A549 (cell line): ENCODE results near the gene COX4I2.

ENCODE experiments used
- CHD4 ChIP-seq: fragments of 200-600 bp; sonication (generic); IDR thresholded peaks from 2 replicates; pipeline ENCODE4 v1.6.1; 2016; ENCODE audit warnings: antibody characterized with exemption, mild to moderate bottlenecking, borderline replicate concordance
- EP300 ChIP-seq, 2 experiments: fragments of >200 bp; sonication (Bioruptor Twin); formaldehyde crosslinking; IDR thresholded peaks; 2 replicates in 1 of 2; 3 replicates in 1 of 2; pipeline ENCODE4 v1.6.1; 2016 to 2017
- MAFK ChIP-seq: fragments of 450-650 bp; IDR thresholded peaks from 2 replicates; pipeline ENCODE4 v1.6.1; 2014; ENCODE audit not compliant: partially characterized antibody
- MAX ChIP-seq: IDR thresholded peaks from 2 replicates; pipeline ENCODE4 v1.6.1; 2012
- NPAS2 ChIP-seq: fragments of 250-450 bp; sonication (Bioruptor Pico); IDR thresholded peaks from 2 replicates; pipeline ENCODE4 v1.8.0; 2022; ENCODE audit warnings: mild to moderate bottlenecking, moderate library complexity, borderline replicate concordance
- RAD21 ChIP-seq, 2 experiments: fragments of >200 bp in 1 of 2; sonication (Bioruptor Twin) in 1 of 2; formaldehyde crosslinking in 1 of 2; IDR thresholded peaks in 1 of 2; conservative IDR thresholded peaks in 1 of 2; 2 replicates in 1 of 2; 3 replicates in 1 of 2; pipeline ENCODE4 v1.6.1; 2012 to 2018; ENCODE audit warnings: inconsistent platforms in 1 of 2
- SMC3 ChIP-seq: fragments of >200 bp; sonication (Bioruptor Twin); formaldehyde crosslinking; IDR thresholded peaks from 3 replicates; pipeline ENCODE4 v1.6.1; 2018; ENCODE audit warnings: inconsistent platforms
- SREBF2 ChIP-seq: fragments of 450-650 bp; IDR thresholded peaks from 2 replicates; pipeline ENCODE4 v1.6.1; 2014; ENCODE audit warnings: mild to moderate bottlenecking, moderate library complexity
- TF ChIP-seq, protein P1 (sequence below): fragments of >200 bp; sonication (Bioruptor Twin); formaldehyde crosslinking; IDR thresholded peaks from 3 replicates; pipeline ENCODE4 v1.5.1; 2016
- TF ChIP-seq, protein P2 (sequence below): IDR thresholded peaks from 2 replicates; pipeline ENCODE4 v1.6.1; 2012; ENCODE audit warnings: low read depth, borderline replicate concordance

- TF ChIP-seq, protein P1, sequence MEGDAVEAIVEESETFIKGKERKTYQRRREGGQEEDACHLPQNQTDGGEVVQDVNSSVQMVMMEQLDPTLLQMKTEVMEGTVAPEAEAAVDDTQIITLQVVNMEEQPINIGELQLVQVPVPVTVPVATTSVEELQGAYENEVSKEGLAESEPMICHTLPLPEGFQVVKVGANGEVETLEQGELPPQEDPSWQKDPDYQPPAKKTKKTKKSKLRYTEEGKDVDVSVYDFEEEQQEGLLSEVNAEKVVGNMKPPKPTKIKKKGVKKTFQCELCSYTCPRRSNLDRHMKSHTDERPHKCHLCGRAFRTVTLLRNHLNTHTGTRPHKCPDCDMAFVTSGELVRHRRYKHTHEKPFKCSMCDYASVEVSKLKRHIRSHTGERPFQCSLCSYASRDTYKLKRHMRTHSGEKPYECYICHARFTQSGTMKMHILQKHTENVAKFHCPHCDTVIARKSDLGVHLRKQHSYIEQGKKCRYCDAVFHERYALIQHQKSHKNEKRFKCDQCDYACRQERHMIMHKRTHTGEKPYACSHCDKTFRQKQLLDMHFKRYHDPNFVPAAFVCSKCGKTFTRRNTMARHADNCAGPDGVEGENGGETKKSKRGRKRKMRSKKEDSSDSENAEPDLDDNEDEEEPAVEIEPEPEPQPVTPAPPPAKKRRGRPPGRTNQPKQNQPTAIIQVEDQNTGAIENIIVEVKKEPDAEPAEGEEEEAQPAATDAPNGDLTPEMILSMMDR: no peak
- TF ChIP-seq CHD4: no peak
- TF ChIP-seq NPAS2 (CRISPR knock-in tag): no peak
- no peak for TF ChIP-seq MAX
- TF ChIP-seq, protein P2, sequence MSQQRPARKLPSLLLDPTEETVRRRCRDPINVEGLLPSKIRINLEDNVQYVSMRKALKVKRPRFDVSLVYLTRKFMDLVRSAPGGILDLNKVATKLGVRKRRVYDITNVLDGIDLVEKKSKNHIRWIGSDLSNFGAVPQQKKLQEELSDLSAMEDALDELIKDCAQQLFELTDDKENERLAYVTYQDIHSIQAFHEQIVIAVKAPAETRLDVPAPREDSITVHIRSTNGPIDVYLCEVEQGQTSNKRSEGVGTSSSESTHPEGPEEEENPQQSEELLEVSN: no peak
- no peak for TF ChIP-seq MAFK
- TF ChIP-seq SREBF2: no peak
- TF ChIP-seq EP300 (IDR thresholded peaks at IDR 0.05): no peak
- TF ChIP-seq SMC3: no peak
- no peak for TF ChIP-seq RAD21 (conservative IDR thresholded peaks at IDR 0.05 in 1 of 2, IDR thresholded peaks at IDR 0.05 in 1 of 2)
These were observed 35.7 kb downstream of the COX4I2 start for GRCh38 chr20:31673435-31673834.
